HG02981 (cell line): ENCODE measurements around the gene NR4A2.
A peak's percentile ranks its signal among the peaks of the same experiment; 100 is the strongest.
"Not testable (repeated sequence)": the region's sequence is repeated elsewhere in the genome, so short reads cannot be mapped to it uniquely, and the experiment has no call there.

ENCODE experiments used
- ATAC-seq: cut with Tn5 transposase; IDR thresholded peaks from one replicate; pipeline ENCODE4 v1.9.1; 2021; ENCODE audit warnings: mild to moderate bottlenecking, moderate library complexity; ENCODE audit not compliant: unreplicated experiment

The NR4A2 gene

GRCh38 chr2:156322686-156323231, 9.8 kb downstream of the NR4A2 start:
- ATAC-seq, result no peak

- no peak for ATAC-seq
These were observed 10.4 kb downstream of the NR4A2 start for GRCh38 chr2:156322051-156322685.

GRCh38 chr2:156321243-156321904, 11.1 kb downstream of the NR4A2 start:
- ATAC-seq, result no peak

GRCh38 chr2:156320486-156321098, 11.9 kb downstream of the NR4A2 start:
- ATAC-seq, result no peak

GRCh38 chr2:156319811-156320485, 12.6 kb downstream of the NR4A2 start:
- no peak for ATAC-seq

GRCh38 chr2:156317631-156318030, 14.9 kb downstream of the NR4A2 start:
- ATAC-seq, result no peak

- no peak for ATAC-seq
These were observed 20.5 kb downstream of the NR4A2 start for GRCh38 chr2:156311976-156312375.

- no peak for ATAC-seq
These were observed 21.7 kb downstream of the NR4A2 start for GRCh38 chr2:156310773-156311172.

GRCh38 chr2:156309917-156310316, 22.6 kb downstream of the NR4A2 start:
- no peak for ATAC-seq

- ATAC-seq, result peak; percentile 72
These were observed 23.4 kb downstream of the NR4A2 start for GRCh38 chr2:156309167-156309566.

- ATAC-seq, result no peak
These were observed 25.7 kb downstream of the NR4A2 start for GRCh38 chr2:156306821-156307220.

GRCh38 chr2:156305121-156305520, 27.4 kb downstream of the NR4A2 start:
- ATAC-seq, result no peak

- ATAC-seq, result no peak
These were observed 32.2 kb downstream of the NR4A2 start for GRCh38 chr2:156300337-156300736.

GRCh38 chr2:156294945-156295580, 37.5 kb downstream of the NR4A2 start:
- no peak for ATAC-seq

- not testable (repeated sequence) for ATAC-seq
These were observed 39.1 kb downstream of the NR4A2 start for GRCh38 chr2:156293382-156293781.

GRCh38 chr2:156279446-156280150, 52.9 kb downstream of the NR4A2 start:
- no peak for ATAC-seq
